GM18502 (cell line): ENCODE results near the gene COG1.

ENCODE experiments used
- ATAC-seq: cut with Tn5 transposase; IDR thresholded peaks from one replicate; pipeline ENCODE4 v1.9.1; 2021; ENCODE audit warnings: mild to moderate bottlenecking; ENCODE audit not compliant: unreplicated experiment, poor library complexity

COG1 gene

DNA sequence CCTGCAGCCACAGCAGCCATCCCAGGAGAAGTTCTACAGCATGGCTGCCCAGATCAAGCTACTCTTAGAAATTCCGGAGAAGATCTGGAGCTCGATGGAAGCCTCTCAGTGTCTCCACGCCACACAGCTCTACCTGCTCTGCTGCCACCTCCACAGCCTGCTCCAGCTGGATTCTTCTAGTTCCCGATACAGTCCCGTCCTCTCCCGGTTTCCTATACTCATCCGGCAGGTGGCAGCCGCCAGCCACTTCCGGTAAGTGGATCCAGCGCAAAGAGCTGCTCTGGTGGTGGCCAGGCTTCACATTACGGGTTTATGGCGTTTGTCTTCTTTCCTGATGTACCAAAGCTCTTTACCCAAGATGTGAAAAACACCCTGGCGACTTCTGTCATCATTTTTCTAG, 3.6 kb downstream of the COG1 start:
- ATAC-seq = no peak

DNA sequence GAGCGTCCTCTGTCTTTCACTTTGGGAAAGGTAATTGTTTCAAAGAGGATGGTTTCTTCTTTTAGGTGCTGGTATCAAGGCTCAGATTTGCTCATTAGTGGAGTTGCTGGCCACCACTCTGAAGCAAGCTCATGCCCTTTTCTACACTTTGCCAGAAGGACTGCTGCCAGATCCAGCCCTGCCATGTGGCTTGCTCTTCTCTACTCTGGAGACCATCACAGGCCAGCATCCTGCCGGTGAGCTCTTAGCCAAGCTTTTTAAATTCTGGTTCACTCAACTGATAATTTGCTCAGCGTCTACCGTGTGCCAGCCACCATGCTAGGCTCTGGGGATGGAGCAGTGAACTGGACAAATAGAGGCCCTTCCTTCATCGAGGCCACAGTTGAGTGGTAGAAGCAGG, 4.3 kb downstream of the COG1 start:
- no peak for ATAC-seq

DNA sequence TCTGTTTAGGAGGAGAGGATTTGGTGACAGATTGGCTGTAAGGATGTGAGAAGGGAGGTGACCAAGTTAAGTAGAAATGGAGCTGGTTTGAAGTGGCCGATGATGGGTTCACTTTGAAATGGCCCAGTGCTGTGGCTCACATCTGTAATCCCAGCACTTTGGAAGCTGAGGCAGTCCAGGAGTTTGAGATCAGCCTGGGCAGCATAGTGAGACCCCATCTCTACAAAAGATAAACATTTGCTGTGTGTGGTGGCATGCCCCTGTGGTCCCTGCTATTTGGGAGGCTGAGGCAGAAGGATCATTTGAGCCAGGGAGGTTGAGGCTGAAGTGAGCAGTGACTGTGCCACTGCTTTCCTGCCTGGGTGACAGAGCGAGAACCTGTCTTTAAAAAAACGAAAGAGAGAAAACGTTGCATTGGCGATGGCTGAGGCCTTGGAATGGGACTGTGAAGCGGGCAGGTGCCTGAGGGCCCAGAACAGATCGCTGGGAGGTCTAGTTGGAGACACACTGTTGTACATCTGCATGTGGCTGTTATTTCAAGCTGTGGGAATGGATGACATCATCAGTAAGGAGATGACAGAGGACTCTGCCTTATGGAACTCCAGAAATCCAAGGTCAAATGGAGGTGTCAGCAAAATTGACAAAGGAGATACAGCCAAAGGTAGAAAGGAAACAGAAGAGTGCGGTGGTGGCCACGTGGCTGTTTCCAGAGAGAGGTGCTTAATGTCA, 5.5 kb downstream of the COG1 start:
- ATAC-seq = no peak

DNA sequence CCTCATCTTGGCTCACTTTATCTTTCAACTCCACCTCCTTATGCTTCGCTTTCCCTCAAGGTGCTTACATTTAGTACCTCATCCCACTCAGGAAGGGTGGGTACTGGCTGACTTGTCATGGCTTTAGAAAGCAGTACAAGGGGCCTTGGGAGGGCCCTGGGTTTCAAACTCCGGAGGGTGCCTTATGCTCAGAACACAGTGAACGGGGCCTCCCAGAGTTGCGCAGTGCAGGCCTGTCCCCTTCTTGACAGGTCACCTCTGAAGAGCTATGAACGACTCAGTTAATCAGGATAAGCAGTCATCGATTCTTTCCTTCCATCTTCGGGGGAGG, 6.0 kb downstream of the COG1 start:
- ATAC-seq = no peak

DNA sequence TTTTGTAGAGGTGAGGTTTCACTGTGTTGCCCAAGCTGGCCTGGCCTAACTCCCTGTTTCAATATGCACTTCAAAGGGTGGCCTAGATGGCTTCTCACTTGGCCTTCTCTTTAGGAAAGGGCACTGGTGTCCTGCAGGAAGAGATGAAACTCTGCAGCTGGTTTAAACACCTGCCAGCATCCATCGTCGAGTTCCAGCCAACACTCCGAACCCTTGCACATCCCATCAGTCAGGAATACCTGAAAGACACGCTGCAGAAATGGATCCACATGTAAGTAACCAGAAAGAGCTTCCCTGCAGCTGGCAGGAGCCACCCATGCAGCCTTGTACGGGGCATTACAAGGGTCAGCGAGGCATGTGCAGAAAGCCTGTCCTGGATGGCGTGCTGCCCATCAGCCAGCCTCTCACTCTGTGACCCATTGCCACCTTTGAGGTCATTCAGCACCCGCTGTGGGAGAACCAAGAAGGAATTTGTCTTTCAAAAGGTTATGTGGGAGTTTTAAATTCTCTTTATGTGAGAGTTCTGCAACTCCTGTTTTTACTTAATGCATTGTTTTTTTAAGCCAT, 7.0 kb downstream of the COG1 start:
- ATAC-seq = no peak

DNA sequence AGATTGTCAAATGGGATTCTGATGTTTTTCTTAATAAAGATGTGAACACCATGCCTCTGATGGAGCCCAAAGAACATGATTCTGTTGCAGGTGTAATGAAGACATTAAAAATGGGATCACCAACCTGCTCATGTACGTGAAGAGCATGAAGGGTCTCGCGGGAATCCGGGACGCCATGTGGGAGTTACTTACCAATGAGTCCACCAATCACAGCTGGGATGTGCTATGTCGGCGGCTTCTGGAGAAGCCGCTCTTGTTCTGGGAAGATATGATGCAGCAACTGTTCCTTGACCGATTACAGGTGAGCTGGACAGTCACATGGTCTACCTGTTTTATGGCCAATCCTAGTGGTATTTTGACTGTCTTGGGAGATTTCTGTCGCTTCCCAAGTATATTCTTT, 7.6 kb downstream of the COG1 start:
- ATAC-seq = no peak

DNA sequence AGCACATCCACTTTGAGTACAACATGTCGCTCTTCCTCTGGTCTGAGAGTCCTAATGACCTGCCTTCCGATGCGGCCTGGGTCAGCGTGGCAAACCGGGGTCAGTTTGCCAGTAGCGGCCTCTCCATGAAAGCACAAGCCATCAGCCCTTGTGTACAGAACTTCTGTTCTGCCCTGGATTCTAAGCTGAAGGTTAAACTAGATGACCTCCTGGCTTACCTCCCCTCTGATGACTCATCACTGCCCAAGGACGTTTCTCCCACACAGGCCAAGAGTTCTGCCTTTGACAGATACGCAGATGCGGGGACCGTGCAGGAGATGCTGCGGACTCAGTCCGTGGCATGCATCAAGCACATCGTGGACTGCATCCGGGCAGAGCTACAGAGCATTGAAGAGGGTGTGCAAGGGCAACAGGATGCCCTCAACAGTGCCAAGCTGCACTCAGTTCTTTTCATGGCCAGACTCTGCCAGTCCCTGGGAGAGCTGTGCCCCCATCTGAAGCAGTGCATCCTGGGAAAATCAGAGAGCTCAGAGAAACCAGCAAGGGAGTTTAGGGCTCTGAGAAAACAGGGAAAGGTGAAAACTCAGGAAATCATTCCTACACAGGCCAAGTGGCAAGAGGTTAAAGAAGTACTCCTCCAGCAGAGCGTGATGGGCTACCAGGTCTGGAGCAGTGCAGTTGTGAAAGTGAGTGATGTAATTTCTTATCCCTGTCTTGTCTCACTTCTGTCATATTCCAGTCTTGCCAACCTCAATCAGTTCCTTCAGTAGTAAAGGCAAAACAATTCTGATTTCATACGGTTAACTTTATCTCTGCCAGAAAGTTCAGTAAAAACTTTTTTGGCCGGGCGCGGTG, 8.6 kb downstream of the COG1 start:
- ATAC-seq = no peak

DNA sequence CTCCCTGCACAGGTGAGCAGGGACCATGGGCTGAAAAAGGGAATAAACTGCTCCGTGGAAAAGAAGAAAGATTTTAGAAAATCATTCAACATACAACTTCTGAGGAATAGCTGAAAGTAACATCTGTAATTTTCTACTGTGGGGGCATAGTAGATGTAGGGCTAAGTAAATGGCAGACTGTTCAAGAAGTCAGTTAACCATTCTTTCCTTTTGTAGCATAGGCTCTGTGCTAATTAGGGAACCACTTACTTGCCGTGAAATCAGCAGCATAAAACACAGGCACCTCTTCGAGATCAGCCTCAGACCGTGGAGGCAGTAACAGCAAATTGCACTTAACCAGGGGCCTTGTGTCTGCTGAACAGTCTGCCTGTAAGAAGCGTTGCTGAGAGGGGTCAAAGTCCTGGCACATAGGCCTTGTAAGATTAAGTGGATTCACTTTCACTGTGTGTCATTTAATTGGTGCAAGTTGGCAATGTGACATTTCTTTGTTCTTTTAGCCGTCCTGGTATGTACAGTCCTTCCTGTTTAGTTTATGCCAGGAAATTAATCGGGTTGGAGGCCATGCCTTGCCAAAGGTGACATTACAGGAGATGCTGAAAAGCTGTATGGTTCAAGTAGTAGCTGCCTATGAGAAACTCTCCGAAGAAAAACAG, 10.4 kb downstream of the COG1 start:
- ATAC-seq = no peak

DNA sequence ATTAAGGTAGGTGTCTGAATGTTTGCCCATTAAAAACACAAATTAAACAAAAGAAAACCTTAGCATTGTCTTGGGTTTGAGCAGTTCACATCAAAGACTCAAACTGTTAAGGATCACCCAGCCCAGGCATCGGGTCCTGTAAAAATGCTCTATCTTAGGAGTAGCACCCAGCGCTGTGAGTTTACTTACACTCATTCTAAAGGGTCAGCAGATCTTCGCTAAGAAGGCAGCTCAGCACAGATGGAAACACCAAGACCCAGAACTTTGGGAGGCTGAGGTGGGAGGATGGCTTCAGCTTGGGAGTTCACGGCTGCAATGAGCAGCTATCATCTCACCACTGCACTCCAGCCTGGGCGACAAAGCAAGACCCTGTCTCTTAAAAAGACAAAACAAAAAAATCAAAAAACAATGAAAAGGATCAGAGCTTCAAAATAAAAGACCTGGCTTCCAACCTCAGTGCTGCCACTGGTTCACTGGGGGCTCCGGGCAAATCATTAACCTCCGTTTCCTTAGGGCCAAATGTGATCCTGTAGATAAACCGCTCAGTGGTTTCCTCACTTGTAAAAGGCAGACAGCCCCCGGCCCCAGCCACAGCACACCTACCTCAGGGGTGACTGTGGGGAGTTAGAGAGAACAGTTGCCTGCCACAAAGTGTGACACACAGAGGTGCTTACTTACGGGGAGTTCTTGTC, 11.1 kb downstream of the COG1 start:
- no peak for ATAC-seq

DNA sequence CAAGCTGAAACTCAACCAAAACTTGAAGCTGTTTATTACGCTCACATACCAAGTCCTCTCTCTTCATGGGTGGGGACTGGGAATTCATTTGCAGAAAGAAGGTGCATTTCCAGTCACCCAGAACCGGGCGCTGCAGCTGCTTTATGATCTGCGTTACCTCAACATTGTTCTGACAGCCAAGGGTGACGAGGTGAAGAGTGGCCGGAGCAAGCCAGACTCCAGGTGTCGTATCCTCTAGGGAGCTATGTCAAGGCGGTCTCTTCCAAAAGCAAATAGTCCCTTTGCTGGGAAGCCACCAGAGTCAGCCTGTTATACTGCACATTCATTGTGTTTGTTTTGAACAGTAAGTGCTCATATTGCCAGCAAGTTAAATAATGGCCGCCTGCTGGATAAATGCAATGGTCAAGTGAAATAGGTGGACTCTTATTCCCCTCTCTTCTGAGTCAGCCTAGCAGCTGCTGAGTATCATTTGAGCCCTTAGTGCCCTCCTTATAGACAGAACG, 12.7 kb downstream of the COG1 start:
- ATAC-seq = no peak

DNA sequence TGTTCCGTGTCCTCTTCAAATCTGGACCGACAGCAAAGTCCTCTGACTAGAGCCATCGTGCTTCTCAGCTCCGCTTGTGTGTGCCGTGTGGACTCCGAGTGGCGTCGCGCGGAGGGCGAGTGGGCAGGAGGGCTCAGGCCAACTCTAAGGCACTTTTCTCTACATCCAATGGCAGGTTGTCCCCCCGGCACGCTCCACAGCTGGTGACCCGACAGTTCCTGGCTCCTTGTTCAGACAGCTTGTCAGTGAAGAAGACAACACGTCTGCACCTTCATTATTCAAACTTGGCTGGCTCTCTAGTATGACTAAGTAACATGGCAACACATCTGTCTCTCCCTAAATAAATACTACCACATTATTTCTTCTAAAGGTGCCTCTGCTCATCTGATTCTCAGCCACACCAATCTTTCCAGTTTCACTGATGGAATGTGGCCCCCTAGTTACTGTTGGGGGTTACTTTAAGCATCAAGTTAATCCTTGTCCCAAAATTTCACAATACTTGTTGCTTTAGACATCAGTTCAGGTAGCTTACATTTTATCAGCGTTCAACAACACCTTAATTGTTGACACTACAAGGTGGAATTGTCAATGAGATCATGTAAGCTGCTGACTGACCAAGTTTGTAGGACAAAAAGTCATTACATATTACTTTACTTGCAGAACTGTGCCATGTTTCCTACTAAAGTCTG, 15.4 kb downstream of the COG1 start:
- ATAC-seq = no peak

DNA sequence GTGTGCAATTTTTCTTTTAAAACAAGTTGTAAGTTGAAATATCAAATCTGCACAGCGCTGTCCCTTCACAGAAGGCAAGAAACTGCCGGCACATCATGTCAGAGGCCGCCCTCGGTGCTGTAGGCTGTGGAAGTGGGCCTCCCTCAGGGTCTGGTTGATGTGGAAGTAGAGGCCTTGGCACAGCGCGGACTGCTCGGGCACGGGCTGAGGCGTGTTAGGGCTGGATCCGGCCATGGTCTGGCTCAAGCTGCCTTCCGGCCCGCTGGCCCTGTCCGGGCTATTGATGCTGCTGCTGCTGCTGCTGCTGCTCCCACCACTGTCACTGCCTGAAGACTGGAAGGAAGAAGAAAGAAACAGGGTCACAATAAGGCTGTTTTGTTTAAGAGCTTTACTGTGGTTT, 16.6 kb downstream of the COG1 start:
- ATAC-seq = no peak

DNA sequence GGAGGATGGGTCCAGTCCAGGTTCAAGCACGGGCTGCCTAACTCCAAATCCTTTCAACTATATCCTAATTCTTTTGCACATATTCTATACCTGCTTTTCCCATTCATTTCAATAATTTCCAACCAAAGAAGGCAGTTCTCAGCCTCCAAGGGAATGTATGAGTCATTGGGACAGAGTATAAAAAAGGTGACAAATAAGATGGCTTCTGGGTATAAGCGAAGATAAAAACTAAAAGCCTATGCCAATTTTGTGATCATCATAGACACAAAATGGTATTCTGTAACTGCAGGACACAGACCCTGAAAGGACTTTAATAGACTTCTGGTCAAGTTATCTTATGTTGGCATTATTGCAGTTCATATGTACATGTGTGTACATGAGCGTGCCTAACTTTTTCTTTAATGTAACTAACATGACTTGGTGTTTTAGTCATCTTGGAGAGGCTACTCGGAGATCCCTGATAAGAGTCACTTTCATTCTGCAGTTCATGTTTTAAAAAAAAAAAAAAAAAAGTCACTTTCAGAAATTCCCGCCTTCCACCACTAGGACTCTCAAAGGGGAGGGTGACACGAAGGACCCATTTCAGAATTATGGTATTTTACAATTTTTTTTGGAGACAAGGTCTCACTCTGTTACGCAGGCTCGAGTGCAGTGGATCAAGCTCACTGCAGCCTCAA, 17.3 kb downstream of the COG1 start:
- no peak for ATAC-seq

DNA sequence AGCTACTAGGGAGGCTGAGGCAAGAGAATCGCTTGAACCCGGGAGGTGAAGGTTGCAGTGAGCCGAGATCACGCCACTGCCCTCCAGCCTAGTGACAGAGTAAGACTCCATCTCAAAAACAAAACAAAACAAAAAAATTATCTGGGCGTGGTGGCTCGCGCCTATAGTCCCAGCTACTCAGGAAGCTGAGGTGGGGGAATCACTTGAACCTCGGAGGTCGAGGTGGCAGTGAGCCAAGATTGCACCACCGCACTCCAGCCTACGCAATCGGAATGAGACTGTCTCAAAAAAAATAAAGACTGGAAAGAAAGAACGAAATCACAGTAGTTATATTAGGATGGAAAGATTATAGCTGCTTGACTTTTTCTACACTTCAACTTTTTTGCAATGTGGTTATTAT, 18.9 kb downstream of the COG1 start:
- no peak for ATAC-seq

DNA sequence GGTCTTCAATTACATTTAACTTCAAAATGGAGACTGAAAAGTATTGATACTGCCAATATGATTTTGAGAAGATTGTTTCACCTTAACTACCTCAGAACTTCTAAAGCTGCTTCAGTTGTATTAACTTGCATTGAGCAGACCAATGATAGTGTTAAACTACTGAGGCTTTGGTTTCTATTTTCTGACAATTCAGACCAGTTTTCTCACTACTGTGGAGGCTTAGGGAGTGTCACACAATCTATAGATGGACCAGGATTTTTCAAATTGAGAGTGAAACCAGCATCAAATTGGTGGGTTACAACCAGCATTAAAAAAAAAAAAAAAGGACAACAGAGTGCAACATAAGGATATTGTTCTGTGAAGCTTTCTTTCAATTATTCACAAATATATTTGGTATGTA, 21.2 kb downstream of the COG1 start:
- ATAC-seq = no peak

DNA sequence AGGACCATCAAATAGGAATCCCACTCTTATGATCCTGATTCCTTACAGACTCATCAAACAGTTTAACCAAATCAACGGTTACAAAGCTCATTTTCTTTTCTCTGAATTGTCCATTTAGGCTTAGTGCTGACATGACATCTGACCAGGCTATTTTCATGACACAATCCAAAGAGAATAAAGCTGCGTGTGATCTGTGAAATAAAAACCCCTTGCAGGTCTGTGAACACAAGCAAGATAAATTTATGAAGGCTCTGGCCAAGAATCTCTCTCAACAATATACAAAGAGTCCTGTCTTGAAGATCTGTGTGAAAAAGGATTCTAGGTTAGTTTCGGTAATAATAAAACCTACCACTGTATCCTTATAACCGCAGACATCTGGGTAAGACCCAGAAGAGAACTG, 22.0 kb downstream of the COG1 start:
- no peak for ATAC-seq

DNA sequence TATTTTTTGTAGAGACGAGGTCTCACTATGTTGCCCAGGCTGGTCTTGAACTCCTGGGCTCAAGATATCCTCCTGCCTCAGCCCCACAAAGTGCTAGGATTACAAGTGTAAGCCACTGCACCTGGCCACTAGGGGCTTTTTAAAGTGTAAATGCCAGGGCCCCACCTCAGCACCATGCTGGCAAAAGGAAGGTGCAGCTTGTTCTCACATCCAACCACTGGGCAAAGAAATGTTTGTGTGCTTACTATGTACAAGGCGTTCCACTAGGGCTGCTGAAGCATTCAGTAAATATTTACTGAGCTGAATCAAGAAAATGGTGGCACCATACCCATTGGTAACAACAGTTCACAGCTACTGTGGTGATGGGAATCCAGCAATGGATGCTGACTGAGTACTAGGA, 22.6 kb downstream of the COG1 start:
- no peak for ATAC-seq

DNA sequence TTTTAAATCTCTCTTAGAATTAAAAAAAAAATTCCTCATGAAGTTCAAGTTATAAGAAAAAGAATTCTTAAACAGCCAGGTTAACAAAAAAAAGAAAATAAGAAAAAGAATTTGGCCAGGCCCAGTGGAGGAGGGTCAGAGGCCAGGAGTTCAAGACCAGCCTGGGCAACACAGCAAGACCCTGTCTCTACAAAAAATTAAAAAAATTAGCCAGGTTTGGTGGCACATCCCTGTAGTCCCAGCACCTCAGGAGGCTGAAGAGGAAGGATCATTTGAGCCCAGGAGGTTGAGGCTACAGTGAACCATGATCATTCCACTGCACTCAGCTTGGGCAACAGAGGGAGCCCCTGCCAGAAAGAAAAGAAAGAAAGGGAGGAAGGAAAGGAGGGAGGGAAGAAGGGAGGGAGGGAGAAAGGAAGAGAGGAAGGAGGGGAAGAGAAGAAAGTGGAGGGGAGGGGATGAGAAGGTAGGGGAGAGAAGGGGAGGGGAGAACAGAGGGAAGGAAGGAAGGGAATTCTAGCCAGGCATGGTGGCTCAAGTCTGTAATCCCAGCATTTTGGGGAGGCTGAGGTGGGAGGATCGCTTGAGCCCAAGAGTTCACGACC, 30.9 kb downstream of the COG1 start:
- ATAC-seq = no peak

DNA sequence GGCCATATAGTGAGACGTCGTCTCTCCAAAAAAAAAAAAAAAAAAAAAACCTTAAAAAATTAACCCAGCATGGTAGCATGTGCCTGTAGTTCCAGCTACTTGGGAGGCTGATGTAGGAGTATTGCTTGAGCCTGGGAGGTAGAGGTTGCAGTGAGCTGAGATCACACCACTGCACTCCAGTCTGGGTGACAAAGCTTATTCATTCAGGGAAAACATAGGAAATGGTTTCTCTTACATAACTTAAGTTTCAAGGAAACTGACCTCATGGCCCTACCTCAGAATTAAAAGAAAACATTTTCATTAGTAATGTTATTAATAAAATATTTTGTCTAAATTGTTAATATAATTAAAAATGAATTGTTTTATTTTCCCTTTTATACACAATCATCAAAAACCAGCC, 31.4 kb downstream of the COG1 start:
- ATAC-seq = no peak
